Left lung (tissue), 10 donors: Measurements from ENCODE around the gene USP24. TPM values are rescaled to one million over a fixed set of nuclear protein-coding genes. Genes with fewer than 3 reads are reported as not detected.

Experiments
- ATAC-seq: fragments of 200-7000 bp; cut with Tn5 transposase; one replicate; pipeline ENCODE4 v1.9.1; 2020; ENCODE audit warnings: moderate library complexity
- DNase-seq, 4 donors: peaks; one replicate each; pipeline ENCODE4 v3.0.0-alpha.2; 2013 to 2020
- H3K27ac ChIP-seq, 2 donors: fragments of 200-600 bp; sonication (generic) in 1 of 2; one replicate each; pipeline versions ENCODE4 v1.5.0 to v1.8.0; 2020 to 2021
- H3K27me3 ChIP-seq, 2 donors: fragments of 200-600 bp; sonication (generic) in 1 of 2; one replicate each; pipeline versions ENCODE4 v1.5.0 to v1.8.0; 2020 to 2021
- H3K36me3 ChIP-seq, 2 donors: fragments of 200-600 bp; sonication (generic) in 1 of 2; one replicate each; pipeline versions ENCODE4 v1.5.0 to v1.8.0; 2020 to 2021
- H3K4me1 ChIP-seq, 2 donors: fragments of 200-600 bp; one replicate each; pipeline ENCODE4 v1.8.0; 2021
- H3K4me3 ChIP-seq, 2 donors: fragments of 200-600 bp; sonication (generic) in 1 of 2; one replicate each; pipeline versions ENCODE4 v1.5.0 to v1.8.0; 2020 to 2021; ENCODE audit warnings: mild to moderate bottlenecking in 1 of 2
- H3K9me3 ChIP-seq, 2 donors: fragments of 200-600 bp; sonication (generic) in 1 of 2; one replicate each; pipeline versions ENCODE4 v1.5.0 to v1.8.0; 2020 to 2021
- intact Hi-C, 2 donors: fragments of 100-400 bp; cut with DNase I; formaldehyde crosslinking; loops; one replicate each; pipeline versions ENCODE4 v1.11.2 to v1.14.2; 2022
- polyA plus RNA-seq, 6 donors: library from polyadenylated mRNA; unstranded; fragments of 120-200 nt; gene quantifications; one replicate each; pipeline ENCODE4 v1.2.1, GENCODE V29; 2013; ENCODE audit not compliant: insufficient read length in 6 of 6
- total RNA-seq, 2 donors: library from RNA; stranded (reverse); fragmentation: NEBNext Ultra II Directional; extraction: Animal tissue kit (Norgen Biotek cat#: 25700); gene quantifications; one replicate each; pipeline ENCODE4 v1.2.1, GENCODE V29; 2021
- TF ChIP-seq, protein P1 (sequence below), 2 donors: fragments of 200-600 bp; sonication (generic) in 1 of 2; IDR thresholded peaks; one replicate each; pipeline versions ENCODE4 v1.5.0 to v1.8.0; 2021; ENCODE audit warnings: antibody characterized with exemption in 2 of 2
- donor health status: DM: no; HTN: yes; CAD: no.
- donor health status: DM: no; HTN: no; CAD: no.

Gene USP24
- total and polyA plus RNA-seq, 8 donors: 26.1 to 63.7 (median 47.2) TPM

DNA sequence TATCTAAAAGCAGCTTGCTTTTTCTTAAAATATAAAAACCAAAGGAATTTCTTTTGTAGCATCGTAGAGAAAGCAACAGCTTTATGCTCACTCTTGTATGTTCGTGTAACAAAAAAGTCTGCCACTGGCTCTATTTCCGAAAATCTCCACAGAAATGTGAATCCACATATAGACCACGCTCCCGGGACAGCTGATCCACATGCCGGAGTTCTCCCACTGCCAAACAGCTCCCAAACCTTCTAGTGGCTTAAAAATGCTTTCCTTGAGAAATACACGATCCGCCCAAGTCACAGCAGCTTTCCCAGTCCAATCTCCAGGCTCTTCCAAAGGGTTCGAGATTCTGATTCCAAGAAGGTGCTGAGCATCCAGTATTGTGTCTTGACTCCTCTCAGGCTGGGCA is 146.5 kb downstream of the USP24 start:
- Histone ChIP-seq H3K27me3 (no peaks in the 10 kb centered on the region), H3K9me3 (no peaks in the 10 kb centered on the region), H3K27ac (no peak overlapping the region), H3K4me1 (no peaks in the 10 kb centered on the region), H3K36me3 (peaks cover 3 to 83% of the 10 kb centered on the region in 2 donors), H3K4me3 (no peak overlapping the region)
- no peak for ATAC-seq
- TF ChIP-seq, protein P1, sequence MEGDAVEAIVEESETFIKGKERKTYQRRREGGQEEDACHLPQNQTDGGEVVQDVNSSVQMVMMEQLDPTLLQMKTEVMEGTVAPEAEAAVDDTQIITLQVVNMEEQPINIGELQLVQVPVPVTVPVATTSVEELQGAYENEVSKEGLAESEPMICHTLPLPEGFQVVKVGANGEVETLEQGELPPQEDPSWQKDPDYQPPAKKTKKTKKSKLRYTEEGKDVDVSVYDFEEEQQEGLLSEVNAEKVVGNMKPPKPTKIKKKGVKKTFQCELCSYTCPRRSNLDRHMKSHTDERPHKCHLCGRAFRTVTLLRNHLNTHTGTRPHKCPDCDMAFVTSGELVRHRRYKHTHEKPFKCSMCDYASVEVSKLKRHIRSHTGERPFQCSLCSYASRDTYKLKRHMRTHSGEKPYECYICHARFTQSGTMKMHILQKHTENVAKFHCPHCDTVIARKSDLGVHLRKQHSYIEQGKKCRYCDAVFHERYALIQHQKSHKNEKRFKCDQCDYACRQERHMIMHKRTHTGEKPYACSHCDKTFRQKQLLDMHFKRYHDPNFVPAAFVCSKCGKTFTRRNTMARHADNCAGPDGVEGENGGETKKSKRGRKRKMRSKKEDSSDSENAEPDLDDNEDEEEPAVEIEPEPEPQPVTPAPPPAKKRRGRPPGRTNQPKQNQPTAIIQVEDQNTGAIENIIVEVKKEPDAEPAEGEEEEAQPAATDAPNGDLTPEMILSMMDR (IDR thresholded peaks at IDR 0.05): no peak
- DNase-seq: no peak
- intact Hi-C loops: no loop called here

DNA sequence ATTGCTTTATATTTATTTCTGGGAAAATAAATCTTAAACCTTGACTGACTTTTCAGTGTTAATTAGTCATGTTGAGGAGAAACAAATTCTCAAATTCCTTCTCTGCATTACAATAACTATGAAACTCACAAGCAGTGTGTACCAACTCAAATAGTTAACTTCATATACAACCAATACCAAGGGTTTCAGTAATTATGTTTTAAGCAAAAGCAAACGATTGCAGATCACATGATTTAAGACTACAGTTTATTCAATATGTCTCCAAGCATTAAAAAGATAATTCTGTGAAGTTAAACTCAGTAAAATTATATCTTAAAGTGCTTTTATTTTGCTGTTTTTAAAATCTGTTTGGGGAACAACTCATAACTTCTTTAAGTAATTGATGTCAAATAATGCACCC is 147.2 kb downstream of the USP24 start:
- no peak overlapping the region for H3K4me3 ChIP-seq
- H3K27ac ChIP-seq: no peak overlapping the region
- H3K27me3 ChIP-seq: no peaks in the 10 kb centered on the region
- no peaks in the 10 kb centered on the region for H3K9me3 ChIP-seq
- H3K36me3 ChIP-seq: peaks cover 3 to 82% of the 10 kb centered on the region in 2 donors
- no peaks in the 10 kb centered on the region for H3K4me1 ChIP-seq
- ATAC-seq: no peak
- TF ChIP-seq, protein P1 (IDR thresholded peaks at IDR 0.05): no peak
- intact Hi-C loops: no loop called here
- no peak for DNase-seq

DNA sequence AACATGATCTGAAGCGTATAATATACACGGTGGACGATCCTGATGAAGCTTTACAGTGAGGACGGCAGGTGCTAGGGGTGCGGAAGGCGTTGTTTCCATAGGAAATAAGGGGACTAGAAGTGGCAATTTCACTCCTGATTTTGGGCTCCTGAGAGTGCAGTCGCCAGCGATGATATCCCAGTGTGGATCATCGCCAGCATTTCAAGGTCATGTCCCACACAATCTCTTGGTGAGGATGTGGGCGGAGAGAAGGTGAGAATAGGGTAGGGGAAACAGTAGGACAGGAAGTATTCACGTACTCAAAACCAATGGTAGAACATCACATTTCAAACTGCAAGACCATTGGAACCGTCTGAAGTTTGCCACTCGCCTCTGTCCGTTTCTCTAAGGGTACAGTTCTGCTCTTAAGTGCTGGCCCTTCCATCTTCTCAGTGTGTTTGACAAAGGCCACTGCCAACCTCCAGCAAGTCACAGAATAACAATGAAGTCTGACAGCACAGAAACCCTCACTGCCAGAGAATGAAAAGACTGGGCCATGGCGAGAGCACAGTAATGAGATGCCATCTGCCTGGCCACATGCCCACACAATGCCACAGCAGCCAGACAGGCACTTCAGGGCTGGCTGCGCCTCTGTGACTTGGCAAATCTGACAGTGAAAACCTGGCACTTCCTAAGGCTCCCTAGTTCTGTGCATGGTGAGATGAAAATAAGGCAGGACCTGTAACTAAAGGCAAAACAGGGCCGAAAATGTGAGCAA is 148.0 kb downstream of the USP24 start:
- no peaks in the 10 kb centered on the region for H3K4me1 ChIP-seq
- peaks cover 3 to 75% of the 10 kb centered on the region in 2 donors for H3K36me3 ChIP-seq
- intact Hi-C loops: no loop called here
- no peak overlapping the region for H3K27ac ChIP-seq
- H3K4me3 ChIP-seq: no peak overlapping the region
- no peaks in the 10 kb centered on the region for H3K27me3 ChIP-seq
- DNase-seq: no peak
- TF ChIP-seq, protein P1 (IDR thresholded peaks at IDR 0.05): no peak
- ATAC-seq: no peak
- H3K9me3 ChIP-seq: no peaks in the 10 kb centered on the region

DNA sequence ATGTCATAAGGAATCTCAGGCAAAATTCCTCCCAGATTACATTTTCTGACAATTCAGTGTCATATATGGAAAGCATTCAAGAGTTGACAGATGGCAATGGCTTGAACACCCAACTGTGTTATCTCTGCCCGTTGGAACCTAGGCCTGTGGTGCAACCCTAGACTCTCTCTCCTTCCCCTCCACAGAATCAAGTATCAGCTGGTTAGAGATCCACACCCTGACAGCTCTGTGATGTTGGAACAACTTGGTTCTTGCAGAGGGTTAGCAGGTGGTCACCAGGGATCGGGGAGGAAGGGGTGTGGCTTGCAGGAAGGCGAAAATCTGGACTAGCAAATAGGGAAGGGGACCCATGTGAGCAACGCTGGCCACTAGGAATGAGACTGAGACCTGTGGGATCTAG is 149.5 kb downstream of the USP24 start:
- Histone ChIP-seq H3K27ac (no peak overlapping the region), H3K36me3 (peaks cover 3 to 68% of the 10 kb centered on the region in 2 donors), H3K27me3 (no peaks in the 10 kb centered on the region), H3K9me3 (no peaks in the 10 kb centered on the region), H3K4me3 (no peak overlapping the region), H3K4me1 (no peaks in the 10 kb centered on the region)
- ATAC-seq: no peak
- DNase-seq: no peak
- TF ChIP-seq, protein P1 (IDR thresholded peaks at IDR 0.05): no peak
- intact Hi-C loops: no loop called here

DNA sequence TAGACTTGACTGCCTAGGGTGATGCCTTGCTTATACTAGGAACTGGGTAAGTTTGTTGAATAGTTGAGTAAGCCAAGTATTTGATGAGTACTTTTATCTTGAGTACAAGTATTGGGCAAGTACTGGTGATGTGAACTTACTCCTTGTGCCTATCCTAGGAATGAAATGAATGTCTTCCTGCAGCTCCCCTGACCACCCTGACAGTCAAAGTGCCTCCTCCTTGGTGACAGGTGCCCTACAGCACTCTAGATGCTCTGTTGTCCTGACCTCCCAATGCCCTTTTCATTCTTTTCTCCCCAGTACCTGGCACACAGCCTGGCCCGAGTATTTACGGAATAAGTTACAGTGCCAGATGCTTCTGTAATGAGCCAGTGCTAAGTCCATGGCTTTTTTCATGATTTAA is 150.3 kb downstream of the USP24 start:
- Histone ChIP-seq H3K27me3 (no peaks in the 10 kb centered on the region), H3K27ac (no peak overlapping the region), H3K36me3 (peaks cover 3 to 64% of the 10 kb centered on the region in 2 donors), H3K9me3 (no peaks in the 10 kb centered on the region), H3K4me1 (no peaks in the 10 kb centered on the region), H3K4me3 (no peak overlapping the region)
- intact Hi-C loops: no loop called here
- TF ChIP-seq, protein P1 (IDR thresholded peaks at IDR 0.05): no peak
- ATAC-seq: peak; percentile 78
- DNase-seq: no peak
